H9 (cell line): Measurements from ENCODE around the gene YPEL3. TPM values are rescaled to one million over a fixed set of nuclear protein-coding genes. Genes with fewer than 3 reads are reported as not detected.

Experiments used
- DNase-seq: peaks from one replicate; pipeline ENCODE4 v3.0.0-alpha.2; 2017
- H2AFZ ChIP-seq: one replicate; pipeline ENCODE4 v1.6.1; 2013; ENCODE audit warnings: mild to moderate bottlenecking, low read length, control low read depth, moderate library complexity
- H2AK5ac ChIP-seq: 2 replicates; pipeline ENCODE4 v1.6.1; 2013; ENCODE audit warnings: low read length, control low read depth, mixed read lengths; ENCODE audit not compliant: insufficient read length
- H2BK120ac ChIP-seq: one replicate; pipeline ENCODE4 v1.6.1; 2013; ENCODE audit warnings: low read depth, mild to moderate bottlenecking, low read length, control low read depth, inconsistent platforms; ENCODE audit not compliant: poor library complexity, severe bottlenecking
- H2BK12ac ChIP-seq: 2 replicates; pipeline ENCODE4 v1.6.1; 2013; ENCODE audit warnings: low read length, control low read depth, mixed read lengths, low read depth; ENCODE audit not compliant: insufficient read length
- H2BK15ac ChIP-seq: 2 replicates; pipeline ENCODE4 v1.6.1; 2013; ENCODE audit warnings: low read depth, low read length, control low read depth
- H2BK20ac ChIP-seq: one replicate; pipeline ENCODE4 v1.6.1; 2013; ENCODE audit warnings: low read depth, mild to moderate bottlenecking, low read length, control low read depth, inconsistent platforms; ENCODE audit not compliant: poor library complexity, severe bottlenecking
- H2BK5ac ChIP-seq: 2 replicates; pipeline ENCODE4 v1.6.1; 2013; ENCODE audit warnings: low read length, control low read depth, mixed read lengths; ENCODE audit not compliant: insufficient read length
- H3K14ac ChIP-seq: 2 replicates; pipeline ENCODE4 v1.6.1; 2013; ENCODE audit warnings: low read length, control low read depth; ENCODE audit not compliant: insufficient read depth
- H3K18ac ChIP-seq: 2 replicates; pipeline ENCODE4 v1.6.1; 2013; ENCODE audit warnings: low read depth, mild to moderate bottlenecking, mixed read lengths, low read length, control low read depth; ENCODE audit not compliant: insufficient read length
- H3K23ac ChIP-seq: 2 replicates; pipeline ENCODE4 v1.6.1; 2013; ENCODE audit warnings: low read length, control low read depth, mixed read lengths, low read depth; ENCODE audit not compliant: insufficient read length
- H3K23me2 ChIP-seq: 2 replicates; pipeline ENCODE4 v1.6.1; 2013; ENCODE audit warnings: low read depth, mild to moderate bottlenecking, mixed read lengths, low read length, control low read depth; ENCODE audit not compliant: insufficient read length, poor library complexity, severe bottlenecking
- H3K27ac ChIP-seq: 2 replicates; pipeline ENCODE4 v1.5.1; 2013; ENCODE audit warnings: low read length, control low read depth, mixed read lengths, low read depth; ENCODE audit not compliant: insufficient read length
- H3K27me3 ChIP-seq: 2 replicates; pipeline ENCODE4 v1.6.1; 2013; ENCODE audit warnings: low read length, control low read depth, inconsistent platforms; ENCODE audit not compliant: insufficient read depth
- H3K4ac ChIP-seq: 2 replicates; pipeline ENCODE4 v1.6.1; 2013; ENCODE audit warnings: low read depth, mild to moderate bottlenecking, control low read depth, inconsistent platforms, low read length, moderate library complexity
- H3K4me1 ChIP-seq: 2 replicates; pipeline ENCODE4 v1.6.1; 2013; ENCODE audit warnings: low read length, control low read depth, inconsistent platforms; ENCODE audit not compliant: insufficient read depth
- H3K4me2 ChIP-seq: 2 replicates; pipeline ENCODE4 v1.6.1; 2013; ENCODE audit warnings: low read length, control low read depth, mixed read lengths; ENCODE audit not compliant: insufficient read length, insufficient read depth
- H3K56ac ChIP-seq: 2 replicates; pipeline ENCODE4 v1.6.1; 2013; ENCODE audit warnings: low read depth, mild to moderate bottlenecking, mixed read lengths, low read length, control low read depth; ENCODE audit not compliant: insufficient read length
- H3K79me1 ChIP-seq: 2 replicates; pipeline ENCODE4 v1.6.1; 2013; ENCODE audit warnings: low read depth, mild to moderate bottlenecking, moderate library complexity, low read length, control low read depth, inconsistent platforms; ENCODE audit not compliant: insufficient read depth, poor library complexity, severe bottlenecking
- H3K79me2 ChIP-seq: 2 replicates; pipeline ENCODE4 v1.6.1; 2013; ENCODE audit warnings: low read length, control low read depth, inconsistent platforms; ENCODE audit not compliant: insufficient read depth
- H3K9ac ChIP-seq: 2 replicates; pipeline ENCODE4 v1.6.1; 2013; ENCODE audit warnings: low read length, control low read depth, mixed read lengths; ENCODE audit not compliant: insufficient read length; ENCODE audit errors: extremely low read depth
- H3K9me3 ChIP-seq: one replicate; pipeline ENCODE4 v1.6.1; 2013; ENCODE audit warnings: low read depth, low read length, inconsistent platforms; ENCODE audit not compliant: control insufficient read depth
- H3T11ph ChIP-seq: one replicate; pipeline ENCODE4 v1.6.1; 2013; ENCODE audit warnings: mild to moderate bottlenecking, low read length, control low read depth, inconsistent platforms
- H4K20me1 ChIP-seq: one replicate; pipeline ENCODE4 v1.6.1; 2013; ENCODE audit not compliant: control insufficient read depth, insufficient read length, insufficient read depth
- H4K5ac ChIP-seq: 2 replicates; pipeline ENCODE4 v1.6.1; 2013; ENCODE audit warnings: low read depth, mild to moderate bottlenecking, mixed read lengths, low read length, control low read depth; ENCODE audit not compliant: insufficient read length
- H4K8ac ChIP-seq: replicated peaks from 2 replicates; pipeline ENCODE4 v1.6.1; 2013; ENCODE audit warnings: low read length, control low read depth, mixed read lengths, low read depth; ENCODE audit not compliant: insufficient read length
- H4K91ac ChIP-seq: 2 replicates; pipeline ENCODE4 v1.6.1; 2013; ENCODE audit warnings: low read depth, mild to moderate bottlenecking, moderate library complexity, mixed read lengths, low read length, control low read depth; ENCODE audit not compliant: insufficient read length
- H3K27ac Mint-ChIP-seq, 3 experiments: 2 replicates in 2 of 3; 3 replicates in 1 of 3; pipeline ENCODE4 v1.8.0; 2020 to 2021; ENCODE audit warnings: mixed read lengths in 3 of 3, mild to moderate bottlenecking in 1 of 3, moderate library complexity in 1 of 3
- H3K27me3 Mint-ChIP-seq: 2 replicates; pipeline ENCODE4 v1.8.0; 2021; ENCODE audit warnings: low read depth, mild to moderate bottlenecking, moderate library complexity, mixed read lengths
- H3K36me3 Mint-ChIP-seq, 3 experiments: 2 replicates in 2 of 3; 3 replicates in 1 of 3; pipeline ENCODE4 v1.8.0; 2020 to 2021; ENCODE audit warnings: low read depth in 3 of 3, mixed read lengths in 3 of 3; ENCODE audit not compliant: insufficient read depth in 1 of 3
- H3K4me1 Mint-ChIP-seq, 2 experiments: 2 replicates each; pipeline ENCODE4 v1.8.0; 2020; ENCODE audit warnings: mixed read lengths in 2 of 2
- H3K4me3 Mint-ChIP-seq, 2 experiments: 2 replicates in 1 of 2; 3 replicates in 1 of 2; pipeline ENCODE4 v1.8.0; 2020 to 2021; ENCODE audit warnings: mild to moderate bottlenecking in 2 of 2, mixed read lengths in 2 of 2, moderate library complexity in 1 of 2
- H3K9me3 Mint-ChIP-seq, 2 experiments: 2 replicates in 1 of 2; 3 replicates in 1 of 2; pipeline ENCODE4 v1.8.0; 2020; ENCODE audit warnings: mild to moderate bottlenecking in 2 of 2, mixed read lengths in 2 of 2, moderate library complexity in 1 of 2
- CTCF ChIP-seq: fragments of 200-600 bp; sonication (generic); conservative IDR thresholded peaks from 3 replicates; pipeline ENCODE4 v1.8.0; 2021; ENCODE audit warnings: antibody characterized with exemption, mild to moderate bottlenecking
- WGBS: extraction: QIAGEN DNeasy Blood & Tissue Kit; methylation state at CpG from one replicate; pipeline ENCODE4 v1.1.7; 2013; ENCODE audit warnings: missing lambda C conversion rate, low lambda C conversion rate, mixed read lengths; ENCODE audit not compliant: insufficient read length; ENCODE audit errors: extremely low coverage; 5-methylcytosine and 5-hydroxymethylcytosine counted together
- total RNA-seq: library from RNA; stranded (reverse); gene quantifications from 2 replicates; pipeline ENCODE4 v1.2.1, GENCODE V29; 2021

Gene YPEL3
- total RNA-seq, 1 experiment from 2014 or later: 27.5 TPM

- Histone ChIP-seq H2BK12ac (no peak overlapping the region), H3K9me3 (no peaks in the 10 kb centered on the region), H4K8ac (no peak overlapping the region), H3K27ac (no peak overlapping the region), H2BK120ac (no peak overlapping the region), H4K91ac (no peak overlapping the region), H3K27me3 (no peaks in the 10 kb centered on the region), H2AFZ (no peak overlapping the region), H4K5ac (no peak overlapping the region), H3K23me2 (peaks cover 10% of the 10 kb centered on the region), H3K79me2 (no peaks in the 10 kb centered on the region), H3K4me2 (no peak overlapping the region), H3K79me1 (no peaks in the 10 kb centered on the region), H3K9ac (no peak overlapping the region), H3K4ac (no peak overlapping the region), H2BK15ac (no peak overlapping the region), H3K23ac (no peak overlapping the region), H2BK20ac (no peak overlapping the region), H3K14ac (no peak overlapping the region), H2BK5ac (no peak overlapping the region), H3K4me1 (no peaks in the 10 kb centered on the region), H3K56ac (no peak overlapping the region), H4K20me1 (no peaks in the 10 kb centered on the region), H2AK5ac (no peak overlapping the region), H3K18ac (no peak overlapping the region), H3T11ph (no peak overlapping the region)
- TF ChIP-seq CTCF: no peak
- Mint-ChIP-seq H3K27ac (peak overlapping the region; percentile 14 to 79 (median 53); a peak in 4 of 7 replicates), H3K4me1 (peaks cover 10 to 16% of the 10 kb centered on the region in 2 experiments), H3K36me3 (peaks cover 8 to 28% (median 28%) of the 10 kb centered on the region in 3 experiments; a peak in 6 of 7 replicates), H3K27me3 (peaks cover 4% of the 10 kb centered on the region; the same call in 1 of the 2 replicates), H3K4me3 (no peak overlapping the region; a peak in 1 of 5 replicates), H3K9me3 (no peaks in the 10 kb centered on the region; a peak in 1 of 5 replicates)
- DNase-seq: no peak
- no CpG with 5 or more reads among the region's 10 CpGs for WGBS
These were observed 7.7 kb downstream of the YPEL3 start for GRCh38 chr16:30088237-30088831.
